HG02840 (cell line): Measurements from ENCODE around the gene VWA7.

Experiments
- ATAC-seq: cut with Tn5 transposase; IDR thresholded peaks from one replicate; pipeline ENCODE4 v1.9.1; 2021; ENCODE audit warnings: mild to moderate bottlenecking, moderate library complexity, moderate number of reproducible peaks; ENCODE audit not compliant: unreplicated experiment, low FRiP score

The VWA7 gene

DNA sequence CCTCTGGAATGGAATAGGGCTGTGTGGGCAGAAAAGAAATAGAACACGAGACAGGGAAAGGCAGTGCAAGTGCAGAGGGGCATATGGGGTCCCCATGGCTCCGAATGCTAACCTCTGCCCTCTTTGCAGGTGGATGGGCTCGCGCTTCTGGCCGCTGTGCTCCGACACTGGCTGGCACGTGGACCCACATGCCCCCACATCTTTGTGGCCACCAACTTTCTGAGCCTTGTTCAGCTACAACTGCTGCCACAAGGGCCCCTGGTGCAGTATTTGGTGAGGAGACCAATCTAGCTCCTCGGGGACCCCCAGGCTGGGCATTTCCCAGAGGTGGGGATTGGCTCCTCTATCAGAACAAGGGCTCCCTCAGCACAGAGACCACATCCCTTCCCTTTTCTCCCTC lies 15.8 kb downstream of the VWA7 start:
- ATAC-seq, result no peak

DNA sequence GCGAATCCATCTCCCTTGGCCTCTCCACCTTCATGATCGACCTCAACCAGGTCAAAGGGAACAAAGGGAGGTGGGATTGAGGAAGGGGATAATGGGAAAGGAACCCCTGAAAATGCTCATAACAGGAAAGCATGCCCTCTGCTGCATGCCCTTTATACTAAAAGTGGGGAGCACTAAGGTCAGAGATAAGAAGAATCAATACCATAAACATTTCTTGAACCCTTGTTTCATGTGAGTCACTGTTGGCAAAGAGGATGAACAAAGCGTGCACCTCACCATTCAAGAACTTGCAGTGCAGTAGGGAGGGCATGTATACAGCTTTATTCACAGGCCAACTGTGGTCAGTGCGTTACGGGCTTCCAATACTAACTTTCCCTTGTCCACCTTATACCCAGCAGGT lies 16.3 kb downstream of the VWA7 start:
- ATAC-seq, result no peak

DNA sequence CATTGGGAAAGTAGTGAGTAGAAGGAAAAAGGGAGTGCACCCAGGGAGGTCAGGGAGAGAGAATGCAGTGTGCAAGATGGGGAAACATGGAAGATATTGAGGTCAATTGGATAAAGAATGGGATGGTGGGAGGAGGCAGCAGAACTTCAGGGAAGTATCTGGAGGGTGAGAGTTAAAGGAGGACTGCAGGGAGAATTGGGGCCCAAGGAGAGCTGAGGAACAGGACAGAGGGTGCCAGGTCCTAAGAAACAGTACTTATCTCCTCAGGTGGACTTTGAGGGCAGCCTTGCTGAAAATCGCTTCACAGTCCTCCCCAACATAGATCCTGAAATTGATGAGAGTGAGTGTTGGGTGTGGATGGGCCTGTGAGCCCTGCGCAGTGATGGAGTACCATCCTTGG lies 18.8 kb downstream of the VWA7 start:
- no peak for ATAC-seq

DNA sequence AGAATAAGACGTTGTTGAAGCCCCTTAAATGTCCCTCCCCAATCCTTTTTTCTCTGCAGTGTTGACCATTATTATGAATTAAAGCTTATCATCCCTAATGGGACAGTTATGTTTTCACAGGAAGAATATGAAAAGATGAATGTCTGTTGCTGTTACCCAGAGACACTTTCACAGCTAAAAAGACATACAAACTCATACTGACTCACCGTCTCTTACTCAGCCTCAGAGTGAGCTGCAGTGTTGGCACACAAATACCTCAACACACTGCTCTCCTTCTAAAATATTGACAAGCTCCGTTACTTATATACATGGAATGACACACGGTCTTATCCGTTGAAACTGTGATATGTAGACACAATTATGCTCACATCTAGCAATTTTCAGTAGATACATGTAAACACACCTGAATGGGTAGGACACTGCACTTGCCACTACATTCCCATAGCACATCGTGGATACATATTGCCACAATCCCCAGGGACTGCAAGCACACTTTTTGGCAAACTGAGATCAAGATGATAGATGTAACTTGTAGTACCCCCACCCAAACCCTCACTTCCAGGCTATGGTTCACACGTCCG lies 24.3 kb downstream of the VWA7 start:
- ATAC-seq, result no peak

DNA sequence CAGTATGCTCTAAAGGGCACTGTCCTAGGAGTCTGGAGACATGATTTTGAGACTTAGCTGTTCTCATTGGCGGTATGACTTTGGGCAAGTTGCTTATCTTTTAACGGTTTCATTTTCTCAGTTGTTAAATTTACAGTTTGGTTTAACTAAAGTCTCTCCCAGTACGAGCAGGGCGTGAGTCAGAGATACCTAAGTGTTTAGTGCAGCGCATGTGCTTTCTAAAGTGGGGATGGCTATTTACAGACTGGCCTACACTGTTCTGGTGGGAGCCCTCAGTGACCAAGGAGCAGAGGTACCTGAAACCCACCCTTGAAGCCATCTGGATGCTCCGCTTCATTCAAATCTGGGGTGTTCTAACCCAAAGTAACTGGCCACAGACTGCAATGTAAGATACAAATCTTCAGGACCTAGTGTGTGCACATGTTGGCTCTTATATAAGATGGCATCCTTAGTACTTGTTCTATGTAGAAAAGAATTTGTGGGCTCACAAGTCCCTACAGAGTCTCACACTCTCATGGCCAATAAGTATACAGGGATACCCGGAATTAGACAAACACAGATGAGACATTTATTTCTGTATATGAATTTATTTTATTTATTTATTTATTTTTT lies 26.6 kb downstream of the VWA7 start:
- ATAC-seq, result no peak

DNA sequence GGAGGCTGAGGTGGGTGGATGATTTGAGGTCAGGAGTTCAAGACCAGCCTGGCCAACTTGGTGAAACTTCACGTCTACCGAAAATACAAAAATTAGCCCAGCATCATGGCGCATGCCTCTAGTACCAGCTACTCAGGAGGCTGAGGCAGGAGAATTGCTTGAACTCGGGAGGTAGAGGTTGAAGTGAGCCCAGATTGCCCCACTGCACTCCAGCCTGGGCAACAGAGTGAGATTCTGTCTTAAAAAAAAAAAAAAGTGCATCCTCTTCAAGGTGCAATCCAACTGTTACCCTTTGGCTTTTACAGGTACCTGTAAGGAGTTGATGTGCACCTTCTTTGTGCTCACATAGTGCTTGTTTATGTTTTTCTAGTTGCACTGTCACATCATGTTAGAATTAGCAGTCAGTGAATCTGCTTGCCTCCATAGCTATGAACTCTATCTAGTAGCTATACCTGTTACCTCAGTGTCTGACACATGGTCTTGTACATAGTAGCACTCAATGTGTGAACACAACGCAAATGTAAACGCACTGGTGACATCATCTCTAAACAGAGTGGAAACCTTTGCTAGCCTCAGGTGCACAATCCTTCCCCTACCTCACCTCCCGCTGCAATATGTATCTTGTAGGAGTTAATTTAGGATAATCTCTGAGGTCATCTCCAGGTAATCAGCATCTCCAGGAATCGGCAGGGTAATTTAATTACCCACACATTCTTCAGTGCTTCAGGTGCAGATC lies 27.7 kb downstream of the VWA7 start:
- ATAC-seq, result no peak

DNA sequence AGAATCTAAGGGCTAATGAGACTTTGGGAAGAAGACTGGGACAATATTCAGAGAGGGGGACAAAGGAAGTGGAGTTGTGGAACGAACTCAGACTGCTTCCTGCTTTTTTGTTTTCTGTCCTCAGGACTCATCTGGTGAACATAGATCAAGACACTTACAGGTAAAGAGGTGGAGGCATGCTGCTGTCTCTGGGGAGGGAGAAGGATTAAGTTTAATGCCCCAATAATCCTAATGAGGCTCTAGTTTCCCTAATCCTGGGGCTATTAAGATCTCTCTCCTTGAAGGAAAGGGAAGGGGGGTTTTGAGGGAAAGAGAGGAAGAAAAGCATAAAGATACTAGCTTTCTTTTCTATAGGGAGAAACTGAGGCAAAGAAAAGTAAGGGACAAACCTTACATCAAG lies 32.7 kb downstream of the VWA7 start:
- ATAC-seq, result no peak

DNA sequence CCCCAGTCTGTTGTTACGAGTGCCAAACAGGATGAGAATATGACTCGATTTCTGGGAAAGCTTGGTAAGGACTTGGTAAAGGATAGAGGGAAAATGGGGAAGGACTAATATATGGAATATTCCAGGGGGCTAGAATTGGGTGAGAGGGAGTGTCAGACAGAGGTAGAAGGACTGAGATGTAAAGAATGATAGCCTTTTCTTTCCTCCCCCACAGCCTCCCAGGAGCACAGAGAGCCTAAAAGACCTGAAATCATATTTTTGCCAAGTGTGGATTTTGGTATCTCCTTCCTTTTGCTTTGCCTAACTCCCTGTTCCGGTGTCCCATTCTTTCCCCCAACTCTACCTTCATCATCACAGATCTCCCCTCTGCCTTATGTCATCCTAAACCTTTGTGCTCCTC lies 34.2 kb downstream of the VWA7 start:
- no peak for ATAC-seq

DNA sequence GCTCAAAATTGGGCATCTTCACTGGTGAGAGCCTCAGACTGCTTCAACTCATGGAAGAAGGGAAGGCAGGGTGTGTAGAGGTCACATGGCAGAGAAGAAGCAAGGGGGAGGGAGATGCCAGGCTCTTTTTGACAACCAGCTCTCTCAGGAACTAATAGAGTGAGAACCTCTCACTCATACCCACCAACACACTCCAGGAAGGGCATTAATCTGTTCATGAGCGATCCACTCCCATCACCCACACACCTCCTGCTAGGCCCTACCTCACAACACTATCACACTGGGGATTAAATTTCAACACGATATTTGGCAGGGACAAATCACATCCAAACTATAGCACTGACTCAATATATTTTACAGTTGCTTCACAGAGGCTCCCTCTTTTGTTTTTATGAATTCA lies 35.3 kb downstream of the VWA7 start:
- no peak for ATAC-seq

DNA sequence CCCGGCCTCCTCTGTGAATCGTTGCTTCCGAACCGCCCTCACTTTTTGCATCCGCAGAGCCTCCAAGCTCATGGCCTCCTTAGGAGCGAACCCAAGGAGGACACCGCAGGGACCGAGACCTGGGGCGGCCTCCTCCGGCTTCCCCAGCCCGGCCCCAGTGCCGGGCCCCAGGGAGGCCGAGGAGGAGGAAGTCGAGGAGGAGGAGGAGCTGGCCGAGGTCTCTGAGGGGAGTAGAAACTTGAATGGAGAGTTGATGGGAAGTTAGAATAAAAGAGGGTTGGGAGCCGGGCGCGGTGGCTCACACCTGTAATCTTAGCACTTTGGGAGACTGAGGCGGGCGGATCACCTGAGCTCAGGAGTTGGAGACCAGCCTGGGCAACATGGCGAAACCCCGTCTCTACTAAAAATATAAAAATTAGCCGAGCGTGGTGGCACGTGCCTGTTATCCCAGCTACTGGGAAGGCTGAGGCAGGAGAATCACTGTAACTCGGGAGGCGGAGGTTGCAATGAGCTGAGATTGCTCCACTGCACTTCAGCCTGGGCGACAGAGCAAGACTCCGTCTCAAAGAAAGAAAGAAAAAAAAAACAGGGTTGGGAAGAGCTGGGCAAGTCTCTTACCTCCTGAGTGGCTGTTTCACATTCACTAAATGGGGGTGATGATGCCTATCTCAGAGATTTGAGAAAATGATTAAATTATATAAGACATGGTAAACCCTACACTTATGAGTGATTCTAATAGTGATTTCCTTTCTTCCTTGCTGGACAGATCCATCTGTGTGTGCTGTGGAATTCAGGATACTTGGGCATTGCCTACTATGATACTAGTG lies 36.5 kb downstream of the VWA7 start:
- no peak for ATAC-seq

DNA sequence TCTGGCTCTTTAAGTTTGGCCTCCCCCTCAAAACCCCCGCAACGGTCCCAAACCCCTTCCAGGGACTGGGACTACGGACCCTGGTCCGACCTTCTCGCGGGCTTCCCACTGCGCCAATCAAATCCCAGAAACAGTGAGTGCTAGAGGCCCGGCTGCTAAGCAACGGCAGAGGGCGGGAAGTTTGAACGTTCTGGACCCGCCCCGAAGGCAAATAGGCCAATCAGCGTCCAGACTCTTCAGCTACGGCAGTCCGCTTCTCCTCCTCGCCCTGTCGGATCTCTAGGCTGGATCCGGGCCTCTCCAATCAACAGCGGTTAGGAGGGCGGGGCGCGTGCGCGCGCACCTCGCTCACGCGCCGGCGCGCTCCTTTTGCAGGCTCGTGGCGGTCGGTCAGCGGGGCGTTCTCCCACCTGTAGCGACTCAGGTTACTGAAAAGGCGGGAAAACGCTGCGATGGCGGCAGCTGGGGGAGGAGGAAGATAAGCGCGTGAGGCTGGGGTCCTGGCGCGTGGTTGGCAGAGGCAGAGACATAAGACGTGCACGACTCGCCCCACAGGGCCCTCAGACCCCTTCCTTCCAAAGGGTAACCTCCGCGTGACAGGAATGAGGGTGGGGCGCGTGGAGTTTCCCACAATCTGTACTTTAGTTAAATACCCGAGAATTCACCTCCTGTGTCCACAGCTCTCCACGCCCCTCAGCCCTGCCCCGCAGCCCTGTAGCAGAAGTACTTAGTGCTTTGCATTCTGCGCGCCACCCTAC lies 37.3 kb downstream of the VWA7 start, which contains the start of gene MSH5:
TSS of gene MSH5 (plus strand) at position 367 of the 758 bp plus-strand sequence. CDS start 462 bp downstream, outside the sequence.
- ATAC-seq, result peak; percentile 69

DNA sequence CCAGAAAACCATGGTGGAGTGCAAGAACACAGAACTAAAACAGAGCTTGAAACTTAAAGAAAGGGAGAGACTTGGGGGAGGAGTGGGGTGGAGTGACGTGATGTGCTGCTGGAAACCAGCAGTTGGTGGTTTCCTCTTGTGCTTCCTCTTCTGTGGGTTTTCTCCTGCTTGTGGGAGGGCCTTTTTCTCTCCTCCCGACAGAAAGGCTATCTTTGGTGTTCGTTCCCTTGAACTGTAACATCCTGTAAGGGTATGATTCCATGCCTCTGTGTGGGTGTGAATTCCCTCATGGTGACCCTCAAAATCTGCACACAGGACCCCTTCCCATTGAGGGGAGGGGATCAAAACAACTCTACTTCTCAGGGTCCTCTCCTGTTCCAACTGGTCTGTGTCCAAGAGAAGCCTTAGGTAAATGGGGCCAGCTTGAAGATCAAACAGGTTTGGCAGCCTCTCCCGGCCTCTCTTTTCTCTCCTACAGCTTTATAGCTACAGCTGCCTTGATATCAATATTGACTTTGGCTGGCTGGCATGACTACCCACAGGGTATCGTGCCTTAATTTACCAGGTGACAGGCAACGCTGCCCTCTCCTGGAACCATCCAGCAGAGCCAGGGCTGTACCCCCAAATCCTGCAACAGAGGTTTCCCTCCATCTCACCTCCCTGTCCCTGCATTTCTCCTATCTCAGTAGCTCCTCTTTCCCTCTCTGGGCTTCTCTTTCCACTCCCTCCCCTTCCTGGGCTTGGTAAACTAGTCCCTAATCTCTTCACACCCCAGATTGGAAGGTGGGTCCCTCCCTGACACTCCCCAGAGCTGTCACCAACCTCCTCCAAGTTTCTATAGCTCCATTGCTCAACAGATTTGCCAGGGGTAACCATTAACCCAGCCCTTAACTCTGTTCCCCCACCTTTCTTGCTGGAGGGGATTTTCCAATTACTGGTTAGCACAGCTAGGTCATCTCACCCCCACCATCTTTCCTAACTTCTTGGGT lies 38.8 kb downstream of the VWA7 start:
- no peak for ATAC-seq

DNA sequence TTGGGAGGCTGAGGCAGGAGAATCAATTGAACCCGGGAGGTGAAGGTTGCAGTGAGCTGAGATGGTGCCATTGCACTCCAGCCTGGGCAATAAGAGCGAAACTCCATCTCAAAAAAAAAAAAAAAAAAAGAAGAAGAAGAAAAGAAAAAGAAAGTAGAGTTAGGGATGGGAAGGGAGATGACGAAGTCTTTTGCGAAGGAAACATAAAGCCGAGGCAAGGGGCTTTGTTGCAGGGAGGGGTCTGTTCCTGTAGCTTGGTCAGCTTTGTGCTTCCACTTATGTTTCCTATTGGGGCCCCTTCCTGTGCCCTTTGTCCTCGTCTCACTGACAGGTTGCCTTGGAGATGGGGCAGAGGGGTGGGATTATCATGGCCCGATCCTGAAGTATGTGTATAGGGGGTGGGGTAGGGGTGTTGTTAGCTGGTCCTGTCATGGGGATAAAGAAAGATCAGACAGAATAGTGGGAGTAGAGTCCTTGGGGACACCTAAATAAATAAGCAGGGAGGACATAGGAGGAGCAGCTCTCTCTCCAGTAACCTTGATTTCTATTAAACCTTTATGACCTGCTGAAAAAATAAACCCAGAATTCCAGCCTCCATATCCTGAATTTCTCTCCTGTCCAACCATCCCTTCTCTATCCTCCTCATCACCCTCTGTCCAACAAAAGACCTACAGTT lies 39.7 kb downstream of the VWA7 start:
- ATAC-seq, result no peak

DNA sequence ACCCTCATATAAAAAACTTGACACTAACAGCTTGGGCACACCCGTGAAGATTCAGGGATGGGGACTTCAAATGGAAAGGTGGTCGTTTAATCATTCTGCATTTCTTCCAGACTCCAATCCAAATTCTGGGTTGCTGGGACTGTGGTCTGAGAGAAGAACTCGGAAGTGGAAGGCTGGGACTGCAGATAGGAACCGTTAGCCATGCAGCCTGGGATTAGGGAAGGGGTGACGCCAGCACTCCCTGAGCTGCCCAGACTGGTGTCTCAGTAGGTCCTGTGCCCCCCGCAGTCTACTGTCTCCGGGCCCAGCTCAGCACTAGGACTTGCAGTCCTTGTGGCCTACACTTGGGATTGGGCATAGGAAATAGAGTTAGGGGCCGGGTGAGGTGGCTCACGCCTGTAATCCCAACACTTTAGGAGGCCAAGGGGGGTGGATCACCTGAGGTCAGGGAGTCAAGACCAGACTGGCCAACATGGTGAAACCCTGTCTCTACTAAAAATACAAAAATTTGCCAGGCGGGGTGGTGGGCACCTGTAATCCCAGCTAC lies 40.3 kb downstream of the VWA7 start:
- no peak for ATAC-seq

DNA sequence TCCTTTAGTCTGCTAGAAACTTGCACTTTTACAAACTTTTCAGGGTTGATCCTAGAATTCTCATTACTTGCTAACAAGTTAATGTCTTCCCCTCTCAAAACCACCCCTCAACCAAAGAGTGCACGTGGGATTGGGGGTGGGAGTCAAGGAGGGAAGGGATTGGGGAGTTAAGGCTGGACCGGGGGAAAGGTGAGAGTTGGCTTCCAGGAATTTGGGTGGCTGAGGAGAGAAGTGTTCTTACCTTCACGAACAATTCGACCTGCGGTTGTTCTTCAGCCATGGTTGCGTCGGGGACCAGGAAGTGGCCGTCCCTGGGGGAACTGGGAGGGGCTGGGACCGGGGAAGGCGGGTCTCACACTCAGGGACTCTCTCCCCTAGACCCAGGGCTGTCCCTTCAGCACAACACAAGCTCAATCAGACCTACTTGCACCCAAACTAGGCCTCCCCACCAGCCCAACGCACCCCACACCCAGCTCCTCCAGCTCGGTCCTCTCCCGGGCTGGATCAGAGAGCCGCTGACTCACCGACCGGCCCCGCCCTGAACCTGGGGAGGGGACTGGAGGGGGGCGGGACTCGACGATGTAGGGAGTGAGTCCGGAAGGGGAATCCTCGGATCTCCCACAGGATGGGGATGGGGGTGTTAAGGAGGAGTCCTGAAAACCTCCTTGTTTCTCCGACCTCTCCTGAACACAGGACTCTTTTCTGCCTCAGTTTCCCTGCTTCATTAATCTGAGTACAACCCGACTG lies 40.9 kb downstream of the VWA7 start, which contains the start of gene CLIC1:
TSS of gene CLIC1 (minus strand) at position 510 of the 747 bp plus-strand sequence. CDS start at position 280, 230 bp downstream.
- ATAC-seq, result no peak

DNA sequence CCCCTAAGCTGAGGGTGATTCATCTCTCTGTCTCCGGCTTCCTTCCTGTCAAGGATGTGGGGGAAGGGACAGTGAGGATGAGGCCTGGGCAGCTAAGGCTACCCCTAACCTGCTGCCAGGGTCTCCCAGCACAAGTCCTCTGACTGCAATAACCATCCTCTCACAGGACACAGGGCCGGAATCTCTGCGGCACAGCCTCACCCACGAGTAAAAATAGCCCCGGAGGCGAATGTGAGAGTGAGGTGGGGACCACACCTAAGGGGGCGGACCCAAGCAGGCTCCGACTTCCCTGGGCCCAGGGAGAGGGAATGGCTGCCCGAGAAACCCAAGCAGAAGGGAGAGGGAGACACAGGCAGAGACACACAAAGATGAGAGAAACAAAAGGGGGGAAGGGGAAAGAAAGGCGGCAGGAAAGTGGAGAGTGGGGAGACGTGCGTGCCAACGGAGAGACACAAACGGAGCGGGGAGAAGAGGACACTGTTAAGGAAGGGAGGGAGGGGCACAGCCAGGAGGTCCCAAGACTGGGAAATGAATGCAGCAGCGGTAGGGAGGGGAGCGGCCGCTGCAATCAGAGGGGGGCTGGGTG lies 42.2 kb downstream of the VWA7 start:
- no peak for ATAC-seq

DNA sequence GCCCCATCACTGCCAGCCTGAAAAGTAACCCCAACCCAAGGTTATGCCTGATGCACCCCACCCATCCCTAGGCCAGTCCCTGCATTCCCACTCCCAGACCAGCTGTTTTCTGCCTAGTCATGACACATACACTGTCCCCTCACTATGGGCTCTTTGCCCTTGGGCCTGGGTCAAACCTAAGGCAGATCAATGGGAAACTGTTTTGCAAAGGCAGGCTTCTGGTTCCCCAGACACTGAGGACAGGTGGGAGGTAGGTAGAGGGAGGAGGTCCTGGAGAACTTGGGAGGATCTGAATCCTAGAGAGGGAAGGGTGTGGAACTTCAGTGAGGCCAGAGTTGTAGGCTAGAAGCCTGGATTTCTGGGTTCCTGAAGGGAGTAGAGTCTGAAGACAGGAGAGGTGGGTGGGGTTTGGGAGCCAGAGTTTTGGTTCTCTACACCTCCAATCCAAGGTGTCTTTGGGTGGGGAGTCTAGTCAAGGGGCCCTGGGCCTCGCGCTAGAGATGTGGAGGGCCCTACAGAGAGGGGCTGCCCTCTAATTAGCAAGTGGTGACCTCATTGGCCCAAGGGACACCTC lies 42.8 kb downstream of the VWA7 start:
- ATAC-seq, result no peak
